NCI-H82 (cell line): ENCODE measurements around the gene XRCC1.
"Not testable (repeated sequence)": the region's sequence is repeated elsewhere in the genome, so short reads cannot be mapped to it uniquely, and the experiment has no call there.

Experiments
- DNase-seq: peaks from one replicate; lab custom pipeline; 2025; lab: John Stamatoyannopoulos, UW

The XRCC1 gene

GRCh38 chr19:43575955-43576878 is 890 bp upstream of the XRCC1 start:
- no peak for DNase-seq

DNA sequence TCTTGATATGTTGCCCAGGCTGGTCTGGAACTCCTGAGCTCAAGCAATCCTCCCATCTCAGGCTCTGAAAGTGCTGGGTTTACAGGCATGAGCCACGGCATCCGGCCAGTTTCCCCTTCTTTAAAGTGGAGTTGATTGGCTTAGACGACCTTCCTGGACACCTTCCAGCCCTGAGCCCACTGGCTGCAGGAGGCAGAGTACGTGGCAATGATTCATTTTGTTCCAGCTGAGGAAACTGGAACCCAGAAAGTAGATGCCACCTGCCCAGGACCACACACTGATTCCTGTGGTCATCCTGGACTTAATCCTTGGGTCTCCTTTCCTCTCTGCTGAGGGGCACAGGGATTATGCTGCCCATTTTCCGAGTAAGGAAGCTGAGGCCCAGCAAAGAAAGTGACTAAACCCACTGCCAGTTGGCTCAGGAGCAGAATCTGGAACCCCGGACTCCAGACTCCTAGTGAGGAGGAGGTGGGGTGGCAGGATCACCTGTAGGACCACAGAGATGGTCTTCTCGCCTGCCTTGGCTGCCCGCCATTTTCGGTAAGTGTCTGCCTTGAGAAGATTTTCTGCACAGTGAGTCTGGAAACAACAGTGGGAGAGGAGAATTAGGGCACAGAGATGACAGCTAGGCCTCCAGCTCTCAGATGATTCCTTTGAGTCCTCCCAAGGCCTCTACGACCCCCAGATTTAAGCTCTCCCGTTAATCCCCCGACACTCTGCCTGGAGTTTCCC is 737 bp downstream of the XRCC1 start:
- DNase-seq: peak; percentile 70

DNA sequence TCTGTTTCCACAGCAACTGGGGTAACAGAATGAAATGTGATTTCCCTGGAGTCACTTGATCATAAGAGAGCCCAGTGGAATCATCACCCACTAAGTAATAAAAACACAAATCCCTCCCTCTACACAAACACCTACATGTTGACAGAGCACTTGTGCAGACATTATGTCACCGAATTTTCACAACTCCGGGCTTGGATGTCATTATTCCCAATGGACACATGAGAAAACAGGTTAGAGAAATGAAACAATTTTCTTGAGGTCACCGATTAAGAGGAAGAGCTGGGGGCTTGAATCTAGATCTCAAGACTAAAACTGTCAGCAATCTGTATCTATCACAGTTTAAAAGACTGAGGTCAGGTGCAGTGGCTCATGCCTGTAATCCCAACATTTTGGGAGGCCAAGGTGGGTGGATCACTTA is 3.1 kb downstream of the XRCC1 start:
- DNase-seq: no peak

DNA sequence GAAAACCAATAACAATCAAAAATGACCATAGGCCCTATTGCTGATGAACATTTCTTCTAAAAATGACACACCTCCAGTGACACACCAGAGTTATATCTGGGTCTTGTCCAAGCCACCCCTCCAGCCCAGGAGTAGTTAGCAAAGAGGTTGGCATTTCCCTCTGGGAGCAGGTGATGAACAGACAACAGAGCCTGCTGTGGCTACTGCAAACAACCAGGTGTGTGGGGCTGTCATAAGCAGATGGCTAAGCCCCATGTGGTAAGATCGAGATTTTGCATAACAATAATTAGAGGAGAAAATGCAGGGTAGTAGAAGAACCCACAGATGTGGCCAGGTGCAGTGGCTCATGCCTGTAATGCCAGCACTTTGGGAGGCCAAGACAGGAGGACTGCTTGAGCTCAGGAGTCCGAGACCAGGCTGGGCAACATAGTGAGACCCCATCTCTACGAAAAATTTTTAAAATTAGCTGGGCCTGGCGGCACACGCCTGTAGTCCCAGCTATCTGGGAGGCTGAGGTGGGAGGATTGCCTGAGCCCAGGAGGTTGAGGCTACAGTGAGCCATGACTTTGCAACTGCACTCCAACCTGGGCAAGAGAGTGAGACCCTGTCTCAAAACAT is 5.0 kb downstream of the XRCC1 start:
- peak; percentile 21 for DNase-seq

- DNase-seq: no peak
These were observed 5.7 kb downstream of the XRCC1 start for GRCh38 chr19:43569657-43570056.

- DNase-seq: no peak
These were observed 10.5 kb downstream of the XRCC1 start for GRCh38 chr19:43564800-43565199.

- no peak for DNase-seq
These were observed 11.4 kb downstream of the XRCC1 start for GRCh38 chr19:43563816-43564457.

DNA sequence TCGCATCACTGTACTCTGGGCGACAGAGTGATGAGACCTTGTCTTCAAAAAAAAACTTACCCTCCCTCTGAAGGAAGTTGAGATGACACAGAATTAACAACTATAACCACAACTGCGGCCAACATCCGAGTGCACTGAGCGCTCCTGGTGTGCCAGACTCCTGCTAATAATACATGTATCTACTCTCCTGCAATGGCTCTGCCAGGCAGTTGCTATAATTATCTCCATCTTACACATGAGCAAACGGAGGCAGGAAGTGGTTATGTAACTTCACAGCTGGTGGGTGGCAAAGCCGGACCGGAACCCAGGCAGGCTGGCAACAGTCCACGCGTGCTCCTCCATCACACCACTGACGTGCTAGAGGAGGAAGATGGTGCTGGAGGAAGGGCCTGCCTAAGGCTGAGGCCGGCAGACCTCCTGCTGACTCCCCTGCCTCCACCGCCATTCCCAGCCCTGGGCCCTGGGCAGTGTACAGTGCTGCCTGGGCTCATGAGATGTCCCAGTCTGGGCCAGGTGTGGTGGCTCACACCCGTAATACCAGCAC is 12.6 kb downstream of the XRCC1 start:
- DNase-seq: no peak

- no peak for DNase-seq
These were observed 13.1 kb downstream of the XRCC1 start for GRCh38 chr19:43562226-43562697.

GRCh38 chr19:43561139-43561970 is 14.0 kb downstream of the XRCC1 start:
- DNase-seq: no peak

- DNase-seq: no peak
These were observed 14.6 kb downstream of the XRCC1 start for GRCh38 chr19:43560687-43561086.

DNA sequence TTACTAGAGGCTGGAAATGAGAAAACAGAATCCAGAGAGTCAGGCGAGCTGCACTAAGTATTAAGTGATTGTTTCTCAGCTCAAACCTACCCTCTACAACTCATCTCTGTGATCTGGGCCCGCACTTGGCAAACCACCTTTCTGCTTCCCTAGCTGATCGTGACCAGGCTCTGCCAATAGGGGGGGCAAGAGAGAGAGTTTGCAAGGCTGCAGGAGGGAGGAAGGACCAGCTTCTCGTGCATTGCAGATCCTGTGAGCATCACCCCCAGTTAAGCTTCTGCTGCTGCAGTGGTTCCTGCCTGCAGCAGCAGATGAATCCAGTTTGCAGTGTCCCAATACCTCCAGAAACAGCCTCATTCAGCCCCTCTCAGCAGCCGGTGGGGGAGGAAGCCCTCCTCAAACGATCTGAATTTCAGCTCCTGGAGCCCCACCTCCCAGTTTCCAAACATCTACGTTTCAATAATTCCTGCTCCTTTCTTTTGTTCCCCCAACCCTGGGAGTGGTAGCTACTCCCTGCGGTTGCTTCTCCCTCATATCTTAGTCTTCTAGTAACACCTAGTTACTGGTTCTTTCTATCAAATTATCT is 20.0 kb downstream of the XRCC1 start:
- peak; percentile 89 for DNase-seq

- DNase-seq: peak; percentile 67
These were observed 20.9 kb downstream of the XRCC1 start for GRCh38 chr19:43554317-43554895.

DNA sequence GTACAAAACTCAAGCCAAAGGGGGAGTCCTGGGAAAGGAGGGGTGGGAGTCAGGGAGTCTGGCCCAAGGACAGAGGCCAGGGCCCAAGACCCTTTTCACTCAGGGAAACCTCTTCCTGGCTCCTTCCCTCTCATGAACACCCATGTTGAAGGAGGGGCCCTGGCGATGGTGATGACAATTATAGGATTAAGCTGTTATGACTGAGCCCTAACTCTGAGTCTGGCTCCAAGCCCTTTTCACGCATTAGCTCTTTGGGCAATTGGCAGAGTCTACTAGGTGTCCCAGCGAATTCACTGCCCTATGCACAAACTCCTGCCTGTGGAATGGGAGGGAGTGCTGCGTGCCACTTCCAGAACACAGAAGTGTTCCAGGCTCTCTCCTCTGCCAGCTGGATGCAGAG is 21.7 kb downstream of the XRCC1 start:
- peak; percentile 92 for DNase-seq

GRCh38 chr19:43552616-43553015 is 22.7 kb downstream of the XRCC1 start:
- peak; percentile 93 for DNase-seq

DNA sequence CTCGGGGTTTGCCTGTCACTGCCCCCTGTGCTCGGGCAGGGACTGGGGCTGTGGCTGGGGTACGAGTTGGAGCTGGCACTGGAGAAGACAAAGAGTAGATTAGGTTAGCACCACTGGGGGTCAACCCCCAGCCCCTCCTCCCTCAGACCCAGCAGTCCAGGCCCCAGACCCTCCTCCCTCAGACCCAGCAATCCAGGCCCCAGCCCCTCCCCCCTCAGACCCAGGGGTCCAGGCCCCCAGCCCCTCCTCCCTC is 23.2 kb downstream of the XRCC1 start:
- DNase-seq: no peak

- no peak for DNase-seq
These were observed 23.7 kb downstream of the XRCC1 start for GRCh38 chr19:43551399-43552197.

DNA sequence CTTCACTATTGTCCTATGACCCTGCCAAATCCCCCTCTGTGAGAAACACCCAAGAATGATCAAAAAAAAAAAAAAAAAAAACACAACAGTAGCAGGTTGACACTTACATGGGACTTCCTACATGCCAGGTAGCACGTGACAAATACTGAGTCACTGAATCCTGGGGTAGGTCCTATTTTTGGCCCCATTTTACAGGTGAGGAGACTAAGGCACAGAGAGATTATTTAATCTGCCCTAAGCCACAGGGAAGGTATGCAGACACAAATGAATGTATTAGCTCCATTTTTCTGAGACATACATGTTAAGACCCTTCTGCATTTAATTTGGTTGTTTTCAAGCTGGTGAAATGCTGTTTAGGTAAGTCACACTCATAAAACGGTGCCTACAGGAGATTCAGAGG is 26.6 kb downstream of the XRCC1 start:
- DNase-seq: no peak

DNA sequence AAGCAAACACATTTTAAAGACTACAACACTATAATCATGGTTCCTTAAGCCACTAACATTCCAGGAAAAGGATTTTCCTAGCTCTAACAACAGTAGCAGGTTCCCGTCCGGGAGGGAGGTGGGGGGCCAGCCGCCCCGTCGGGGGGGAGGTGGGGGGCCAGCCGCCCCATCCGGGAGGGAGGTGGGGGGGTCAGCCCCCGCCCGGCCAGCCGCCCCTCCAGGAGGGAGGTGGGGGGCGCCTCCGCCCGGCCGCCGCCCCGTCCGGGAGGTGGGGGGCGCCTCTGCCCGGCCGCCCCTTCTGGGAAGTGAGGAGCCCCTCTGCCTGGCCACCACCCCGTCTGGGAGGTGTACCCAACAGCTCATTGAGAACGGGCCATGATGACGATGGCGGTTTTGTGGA is 27.4 kb downstream of the XRCC1 start:
- not testable (repeated sequence) for DNase-seq

DNA sequence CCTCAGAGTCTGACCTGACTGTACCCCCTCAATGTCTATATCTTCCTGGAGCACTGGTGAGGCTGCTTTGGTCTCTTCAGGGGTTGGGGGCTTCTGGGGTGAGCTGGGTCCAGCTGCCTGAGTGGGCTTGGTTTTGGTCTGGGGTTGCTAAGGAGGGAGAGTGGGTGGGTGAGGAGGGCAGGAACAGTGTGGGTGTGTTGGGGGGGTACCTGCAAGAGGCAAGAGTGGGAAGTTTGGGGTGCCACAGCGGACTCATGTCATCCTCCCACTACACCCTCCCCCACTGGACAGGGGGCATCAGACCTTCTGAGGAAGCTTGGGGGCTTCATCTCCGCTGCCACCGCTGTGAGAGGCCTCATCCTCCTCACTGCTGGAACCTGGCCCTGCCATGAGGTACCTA is 28.7 kb downstream of the XRCC1 start:
- no peak for DNase-seq
